HG03025 (cell line): ENCODE measurements around the gene COL24A1.
"Not testable (repeated sequence)": the region's sequence is repeated elsewhere in the genome, so short reads cannot be mapped to it uniquely, and the experiment has no call there.

ENCODE experiments used
- ATAC-seq: cut with Tn5 transposase; IDR thresholded peaks from one replicate; pipeline ENCODE4 v1.9.1; 2021; ENCODE audit warnings: mild to moderate bottlenecking, moderate library complexity; ENCODE audit not compliant: unreplicated experiment, low FRiP score

The COL24A1 gene

DNA sequence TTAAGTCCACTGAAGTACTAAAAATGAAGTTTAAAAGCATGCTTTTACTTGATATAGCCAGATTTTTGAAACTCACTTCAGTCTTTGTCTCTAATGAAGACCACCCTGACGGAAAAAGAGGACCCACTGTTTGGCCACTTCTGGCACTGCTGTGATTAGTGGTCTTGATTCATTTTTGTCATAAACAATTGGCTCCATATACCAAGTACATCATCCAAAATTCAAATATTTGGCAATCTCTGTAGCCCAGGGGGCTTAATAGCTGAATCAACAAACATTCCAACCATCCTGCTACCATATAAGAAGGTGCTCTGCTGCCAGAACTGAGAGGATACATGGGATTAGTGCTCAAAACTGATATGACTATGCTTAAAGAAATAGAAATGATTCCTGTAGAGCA, 156.0 kb downstream of the COL24A1 start:
- ATAC-seq = no peak

- no peak for ATAC-seq
Measured at GRCh38 chr1:85998105-85998855, 158.3 kb downstream of the COL24A1 start.

GRCh38 chr1:85992791-85993190, 163.8 kb downstream of the COL24A1 start:
- peak; percentile 48 for ATAC-seq

- no peak for ATAC-seq
Measured at GRCh38 chr1:85991261-85991660, 165.3 kb downstream of the COL24A1 start.

GRCh38 chr1:85984636-85985035, 171.9 kb downstream of the COL24A1 start:
- no peak for ATAC-seq

- no peak for ATAC-seq
Measured at GRCh38 chr1:85983316-85983715, 173.3 kb downstream of the COL24A1 start.

- ATAC-seq = no peak
Measured at GRCh38 chr1:85976516-85977205, 179.9 kb downstream of the COL24A1 start.

DNA sequence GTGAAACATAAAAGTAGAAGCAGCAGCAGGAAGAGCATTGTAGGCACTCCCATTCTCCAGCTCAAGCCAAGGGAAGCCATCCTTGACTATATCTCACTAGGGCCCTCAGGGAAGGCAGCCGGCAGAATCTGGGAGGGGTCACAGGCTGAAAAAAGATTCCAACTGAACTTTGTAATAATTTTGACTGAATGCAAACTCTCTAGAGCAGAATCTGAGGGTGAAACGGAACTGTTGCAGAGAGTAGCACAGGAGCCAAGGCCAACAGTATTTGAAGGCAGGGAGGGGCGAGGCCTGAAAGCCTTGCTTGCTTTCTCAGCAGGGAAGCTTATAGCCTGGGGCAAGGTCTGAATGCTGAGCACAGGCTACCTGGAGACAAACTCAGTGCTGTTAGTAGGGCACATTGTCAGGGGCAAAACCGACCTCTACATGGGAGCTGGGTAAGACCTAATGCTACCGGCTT, 180.6 kb downstream of the COL24A1 start:
- ATAC-seq = no peak

GRCh38 chr1:85962457-85962856, 194.1 kb downstream of the COL24A1 start:
- no peak for ATAC-seq

DNA sequence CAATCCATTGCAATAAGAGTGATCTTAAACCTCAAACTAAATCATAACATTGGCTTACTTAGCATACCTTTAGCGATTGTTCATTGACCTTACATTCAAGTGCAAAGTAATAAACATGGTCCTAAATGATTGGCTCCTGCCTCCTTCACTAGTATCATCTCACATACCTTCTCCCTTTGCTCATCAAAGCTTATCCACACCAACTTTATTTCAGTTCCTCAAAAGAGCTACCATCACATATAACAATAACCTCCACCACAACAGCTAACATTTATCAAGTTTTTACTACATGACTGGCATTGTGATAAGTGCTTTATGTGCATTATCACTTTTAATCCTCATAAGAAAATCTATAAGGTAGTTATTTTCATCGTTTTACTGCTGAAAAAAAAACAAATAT, 198.8 kb downstream of the COL24A1 start:
- no peak for ATAC-seq

DNA sequence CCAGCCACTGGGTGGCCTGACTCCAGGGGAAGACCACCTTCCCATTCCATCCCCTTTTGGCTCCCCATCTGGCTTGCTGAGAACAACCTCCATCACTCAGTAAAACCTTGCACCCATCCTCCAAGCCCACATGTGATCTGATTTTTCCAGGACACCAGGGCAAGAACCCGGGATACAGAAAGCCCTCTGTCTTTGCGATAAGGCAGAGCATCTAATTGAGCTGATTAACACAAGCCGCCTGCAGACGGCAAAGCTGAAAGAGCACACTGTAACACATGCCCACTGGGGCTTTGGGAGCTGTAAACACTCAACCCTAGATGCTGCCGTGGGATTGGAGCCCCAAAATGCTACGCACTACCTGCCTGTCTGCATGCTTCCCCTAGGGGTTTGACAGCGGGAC, 201.4 kb downstream of the COL24A1 start:
- not testable (repeated sequence) for ATAC-seq

DNA sequence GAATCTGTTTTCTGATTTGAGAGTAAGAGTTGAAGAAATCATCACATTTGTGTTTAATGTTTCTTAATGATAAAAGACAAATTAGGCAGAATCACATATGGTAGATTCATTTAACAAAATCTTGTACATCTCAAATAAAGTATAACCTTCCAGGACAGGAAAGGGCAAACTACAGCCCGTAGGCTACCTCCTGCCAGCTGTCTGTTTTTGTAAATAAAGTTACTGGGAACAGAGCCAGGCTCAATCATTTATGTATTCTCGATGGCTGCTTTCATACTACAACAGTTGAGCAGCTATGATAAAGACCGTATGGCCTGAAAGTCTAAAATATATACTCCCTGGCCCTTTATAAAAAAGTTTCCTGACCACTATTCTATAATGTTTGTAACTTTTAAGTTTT, 204.1 kb downstream of the COL24A1 start:
- ATAC-seq = no peak

DNA sequence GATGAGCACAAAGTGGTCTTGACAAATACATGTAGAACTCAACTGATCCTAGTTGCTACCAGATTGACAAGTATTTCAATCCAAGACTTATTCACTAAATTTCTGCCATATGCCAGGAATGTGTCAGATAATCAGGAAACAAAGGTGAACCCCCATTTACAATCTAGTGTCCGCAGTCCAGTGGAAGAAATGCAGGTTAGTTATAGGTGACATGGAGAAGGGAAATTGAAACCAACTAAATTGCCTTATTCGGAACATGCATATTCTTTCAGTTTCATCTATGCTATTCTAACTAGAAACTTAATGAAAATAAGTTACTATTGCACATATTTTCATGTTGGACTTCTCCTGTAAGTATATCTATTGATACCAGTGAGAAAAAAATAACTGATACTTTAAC, 209.4 kb downstream of the COL24A1 start:
- no peak for ATAC-seq

GRCh38 chr1:85943945-85944344, 212.6 kb downstream of the COL24A1 start:
- no peak for ATAC-seq

DNA sequence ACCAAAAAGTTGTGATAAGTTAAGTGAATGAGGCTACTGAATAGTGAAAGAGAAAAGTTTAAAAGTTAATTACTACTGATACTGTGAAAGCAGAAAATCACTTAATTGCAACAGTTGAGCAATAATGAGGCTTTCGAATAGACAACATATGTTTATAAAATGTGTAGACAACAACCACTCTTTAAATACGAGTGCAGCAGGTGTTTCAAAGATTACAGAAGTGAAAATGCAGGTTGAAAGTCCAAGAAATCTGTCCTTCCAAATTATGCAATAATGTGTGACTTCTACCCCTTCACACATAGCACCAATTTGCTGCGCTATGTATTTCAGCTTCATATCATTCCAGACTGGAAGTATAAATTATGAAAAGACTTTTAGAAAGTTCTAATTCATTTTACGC, 213.0 kb downstream of the COL24A1 start:
- ATAC-seq = no peak

- ATAC-seq = no peak
Measured at GRCh38 chr1:85940656-85941306, 215.8 kb downstream of the COL24A1 start.

GRCh38 chr1:85938829-85939228, 217.7 kb downstream of the COL24A1 start:
- ATAC-seq = no peak

- ATAC-seq = no peak
Measured at GRCh38 chr1:85936470-85936869, 220.1 kb downstream of the COL24A1 start.

- no peak for ATAC-seq
Measured at GRCh38 chr1:85936057-85936456, 220.5 kb downstream of the COL24A1 start.

GRCh38 chr1:85935234-85935633, 221.3 kb downstream of the COL24A1 start:
- ATAC-seq = no peak

DNA sequence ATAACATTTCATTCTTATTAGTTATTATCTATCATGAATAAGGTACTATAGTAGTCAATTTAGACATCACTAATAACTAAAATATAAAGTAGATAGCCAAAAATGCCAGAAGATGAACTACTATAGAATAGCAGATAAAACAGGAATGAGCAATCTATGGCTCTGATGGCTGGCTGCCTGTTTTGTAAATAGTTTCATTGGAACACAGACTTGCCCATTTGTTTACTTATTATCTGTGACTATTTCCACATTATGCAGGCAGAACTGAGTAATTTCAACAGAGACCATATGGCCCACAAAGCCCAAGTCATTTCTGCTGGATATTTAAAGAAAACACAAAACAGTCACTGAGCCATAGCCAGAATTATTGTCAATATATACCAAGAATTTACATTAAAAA, 222.1 kb downstream of the COL24A1 start:
- ATAC-seq = no peak

GRCh38 chr1:85933961-85934360, 222.6 kb downstream of the COL24A1 start:
- ATAC-seq = no peak
